ENCODE measurements around the gene SH3RF3. TPM values are rescaled to one million over a fixed set of nuclear protein-coding genes. Genes with fewer than 3 reads are reported as not detected.

The SH3RF3 gene
- total and polyA plus RNA-seq, 9 of the 15 experiments (the other 6 are each of a cell fraction or from before 2014, with no cell fraction given): 0.02 TPM; not detected in 8

DNA sequence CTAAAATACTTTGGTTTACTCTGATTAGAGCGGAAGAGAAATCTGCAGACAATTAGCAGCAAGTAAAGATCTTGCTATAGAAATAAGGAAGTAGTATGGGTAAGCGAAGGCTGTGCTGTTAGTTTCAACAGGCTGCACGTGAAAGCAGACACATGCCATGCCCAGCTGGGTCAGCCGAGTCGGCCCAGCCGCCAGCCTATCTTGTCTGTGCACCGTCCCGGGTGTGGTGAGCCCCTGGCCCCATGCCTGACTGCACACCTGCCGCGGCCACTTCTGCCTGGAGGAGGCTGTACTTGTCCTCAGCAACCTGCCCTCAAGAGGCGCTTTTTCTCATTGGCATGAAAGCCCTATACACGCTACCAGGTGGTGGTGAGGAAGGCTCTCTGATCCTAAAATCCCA lies 299.3 kb downstream of the SH3RF3 start:
- Histone ChIP-seq H4K20me1 (replicated peaks; ENCODE audit: control insufficient read depth, insufficient read depth, low read length) (peaks cover 2% of the 10 kb centered on the region; the same call in 1 of the 2 replicates), H3K79me2 (ENCODE audit: control insufficient read depth, insufficient read depth, low read length) (no peaks in the 10 kb centered on the region), H3K9me1 (ENCODE audit: control insufficient read depth, insufficient read depth, low read length) (no peaks in the 10 kb centered on the region), H3K9me3 (replicated peaks; ENCODE audit: control insufficient read depth, insufficient read depth, low read depth, low read length) (no peaks in the 10 kb centered on the region), H3K4me3 (no peak overlapping the region), H3K4me1 (replicated peaks in 1 of 2; ENCODE audit: control insufficient read depth in 2 of 2, insufficient read depth in 2 of 2, low read length in 2 of 2) (no peaks in the 10 kb centered on the region), H3K27me3 (ENCODE audit: control insufficient read depth in 2 of 2, insufficient read depth in 2 of 2, low read length in 2 of 2) (peaks cover 9 to 49% of the 10 kb centered on the region in 2 experiments; a peak in 4 of 5 replicates), H3K27ac (ENCODE audit: extremely low read depth, low read depth, low read length) (no peak overlapping the region), H3K4me2 (ENCODE audit: insufficient read depth, low read length) (no peak overlapping the region), H2AFZ (ENCODE audit: low read depth, low read length) (no peak overlapping the region), H3K9ac (ENCODE audit: insufficient read depth in 1 of 2, low read depth in 2 of 2, low read length in 2 of 2) (no peak overlapping the region), H3K36me3 (ENCODE audit: control insufficient read depth, insufficient read depth, low read length) (no peaks in the 10 kb centered on the region)
- DNase-seq (ENCODE audit: extremely low read depth in 1 of 4, low spot score in 3 of 4) (no peak), ATAC-seq (no peak), FAIRE-seq (no peak)
- BruUV-seq (replicated peaks): no TSS peak
- intact Hi-C loops (cut with micrococcal nuclease) (no loop called here), in situ Hi-C loops (cut with MboI) (no loop called here)
- WGBS (ENCODE audit: insufficient coverage, low coverage, missing lambda C conversion rate): 1% methylated on average over 12 of the region's 12 CpGs
- no peak for TF ChIP-seq ZKSCAN1 (IDR thresholded peaks at IDR 0.05; ENCODE audit: low read depth, low read length)
- TF ChIP-seq ZNF561 (CRISPR knock-in tag; conservative IDR thresholded peaks at IDR 0.05): no peak
- no peak for TF ChIP-seq CEBPB (tag; IDR thresholded peaks at IDR 0.05)
- no peak for TF ChIP-seq ESRRA (IDR thresholded peaks at IDR 0.05; ENCODE audit: borderline replicate concordance, low read depth)
- TF ChIP-seq, protein P1, sequence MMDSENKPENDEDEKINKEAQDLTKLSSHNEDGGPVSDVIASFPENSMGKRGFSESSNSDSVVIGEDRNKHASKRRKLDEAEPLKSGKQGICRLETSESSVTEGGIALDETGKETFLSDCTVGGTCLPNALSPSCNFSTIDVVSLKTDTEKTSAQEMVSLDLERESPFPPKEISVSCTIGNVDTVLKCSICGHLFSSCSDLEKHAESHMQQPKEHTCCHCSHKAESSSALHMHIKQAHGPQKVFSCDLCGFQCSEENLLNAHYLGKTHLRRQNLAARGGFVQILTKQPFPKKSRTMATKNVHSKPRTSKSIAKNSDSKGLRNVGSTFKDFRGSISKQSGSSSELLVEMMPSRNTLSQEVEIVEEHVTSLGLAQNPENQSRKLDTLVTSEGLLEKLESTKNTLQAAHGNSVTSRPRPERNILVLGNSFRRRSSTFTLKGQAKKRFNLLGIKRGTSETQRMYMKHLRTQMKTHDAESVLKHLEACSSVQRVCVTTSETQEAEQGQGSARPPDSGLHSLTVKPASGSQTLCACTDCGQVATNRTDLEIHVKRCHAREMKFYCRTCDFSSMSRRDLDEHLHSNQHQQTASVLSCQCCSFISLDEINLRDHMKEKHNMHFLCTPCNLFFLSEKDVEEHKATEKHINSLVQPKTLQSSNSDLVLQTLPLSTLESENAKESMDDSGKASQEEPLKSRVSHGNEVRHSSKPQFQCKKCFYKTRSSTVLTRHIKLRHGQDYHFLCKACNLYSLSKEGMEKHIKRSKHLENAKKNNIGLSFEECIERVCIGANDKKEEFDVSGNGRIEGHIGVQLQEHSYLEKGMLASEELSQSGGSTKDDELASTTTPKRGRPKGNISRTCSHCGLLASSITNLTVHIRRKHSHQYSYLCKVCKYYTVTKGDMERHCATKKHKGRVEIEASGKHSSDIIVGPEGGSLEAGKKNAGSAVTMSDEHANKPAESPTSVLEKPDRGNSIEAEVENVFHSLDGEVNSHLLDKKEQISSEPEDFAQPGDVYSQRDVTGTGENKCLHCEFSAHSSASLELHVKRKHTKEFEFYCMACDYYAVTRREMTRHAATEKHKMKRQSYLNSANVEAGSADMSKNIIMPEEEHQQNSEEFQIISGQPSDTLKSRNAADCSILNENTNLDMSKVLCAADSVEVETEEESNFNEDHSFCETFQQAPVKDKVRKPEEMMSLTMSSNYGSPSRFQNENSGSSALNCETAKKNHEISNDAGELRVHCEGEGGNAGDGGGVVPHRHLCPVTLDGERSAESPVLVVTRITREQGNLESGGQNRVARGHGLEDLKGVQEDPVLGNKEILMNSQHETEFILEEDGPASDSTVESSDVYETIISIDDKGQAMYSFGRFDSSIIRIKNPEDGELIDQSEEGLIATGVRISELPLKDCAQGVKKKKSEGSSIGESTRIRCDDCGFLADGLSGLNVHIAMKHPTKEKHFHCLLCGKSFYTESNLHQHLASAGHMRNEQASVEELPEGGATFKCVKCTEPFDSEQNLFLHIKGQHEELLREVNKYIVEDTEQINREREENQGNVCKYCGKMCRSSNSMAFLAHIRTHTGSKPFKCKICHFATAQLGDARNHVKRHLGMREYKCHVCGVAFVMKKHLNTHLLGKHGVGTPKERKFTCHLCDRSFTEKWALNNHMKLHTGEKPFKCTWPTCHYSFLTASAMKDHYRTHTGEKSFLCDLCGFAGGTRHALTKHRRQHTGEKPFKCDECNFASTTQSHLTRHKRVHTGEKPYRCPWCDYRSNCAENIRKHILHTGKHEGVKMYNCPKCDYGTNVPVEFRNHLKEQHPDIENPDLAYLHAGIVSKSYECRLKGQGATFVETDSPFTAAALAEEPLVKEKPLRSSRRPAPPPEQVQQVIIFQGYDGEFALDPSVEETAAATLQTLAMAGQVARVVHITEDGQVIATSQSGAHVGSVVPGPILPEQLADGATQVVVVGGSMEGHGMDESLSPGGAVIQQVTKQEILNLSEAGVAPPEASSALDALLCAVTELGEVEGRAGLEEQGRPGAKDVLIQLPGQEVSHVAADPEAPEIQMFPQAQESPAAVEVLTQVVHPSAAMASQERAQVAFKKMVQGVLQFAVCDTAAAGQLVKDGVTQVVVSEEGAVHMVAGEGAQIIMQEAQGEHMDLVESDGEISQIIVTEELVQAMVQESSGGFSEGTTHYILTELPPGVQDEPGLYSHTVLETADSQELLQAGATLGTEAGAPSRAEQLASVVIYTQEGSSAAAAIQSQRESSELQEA (IDR thresholded peaks at IDR 0.05; ENCODE audit: low read depth): no peak
- CTCF ChIA-PET (ENCODE audit: low intra/inter-chr PET ratio): no interaction called here
- POLR2A ChIA-PET: interaction anchor here (0.5 kb wide), 1 partner anchor 11 kb away, joined by 3 read pairs; no protein-coding TSS in a partner anchor
